BJ (cell line): Measurements from ENCODE around the gene ST7. TPM values are rescaled to one million over a fixed set of nuclear protein-coding genes. Genes with fewer than 3 reads are reported as not detected.

Source experiments
- CTCF ChIA-PET: fragments of 350-600 bp; formaldehyde crosslinking; extraction: SDS; loops from one replicate; lab custom pipeline; 2021; ENCODE audit warnings: antibody characterized with exemption, inconsistent platforms; lab: Yijun Ruan, JAX
- POLR2A ChIA-PET: fragments of 300-600 bp; sonication (Branson Sonifier 250); formaldehyde crosslinking; extraction: SDS; loops from one replicate; lab custom pipeline; 2021; ENCODE audit warnings: antibody characterized with exemption; lab: Charles Lee
- DNase-seq: peaks from one replicate; pipeline ENCODE4 v3.0.0-alpha.2; 2011; ENCODE audit warnings: low read depth
- H3K27me3 ChIP-seq: 2 replicates; pipeline ENCODE4 v1.6.0; 2011; ENCODE audit warnings: low read length; ENCODE audit not compliant: control insufficient read depth, insufficient read depth
- H3K36me3 ChIP-seq: 2 replicates; pipeline ENCODE4 v1.5.1; 2011; ENCODE audit warnings: low read length; ENCODE audit not compliant: control insufficient read depth, insufficient read depth
- H3K4me3 ChIP-seq: 2 replicates; pipeline ENCODE4 v1.5.1; 2011; ENCODE audit warnings: low read depth, mild to moderate bottlenecking, control low read depth, low read length
- CTCF ChIP-seq: IDR thresholded peaks from 2 replicates; pipeline ENCODE4 v1.5.1; 2011; ENCODE audit warnings: low read depth, mild to moderate bottlenecking, control low read depth, inconsistent platforms, low read length, moderate library complexity; ENCODE audit not compliant: insufficient read depth
- polyA plus RNA-seq: library from polyadenylated mRNA; depleted of rRNA; stranded (reverse); fragments of >200 nt; gene quantifications from 2 replicates; pipeline ENCODE4 v1.2.3, GENCODE V29; 2011

The ST7 gene
- polyA plus RNA-seq, 1 experiment, result 16.0 TPM

GRCh38 chr7:117132321-117133120 is 179.2 kb downstream of the ST7 start:
- POLR2A ChIA-PET, result no interaction called here

GRCh38 chr7:117133125-117133524 is 179.8 kb downstream of the ST7 start:
- no peaks in the 10 kb centered on the region for H3K27me3 ChIP-seq
- no peak for TF ChIP-seq CTCF
- DNase-seq, result no peak
- ChIA-PET POLR2A (no interaction called here), CTCF (interaction anchor here (2.6 kb wide), 1 partner anchor 25 kb away, joined by 11 read pairs; no protein-coding TSS in a partner anchor)
- H3K36me3 ChIP-seq, result no peaks in the 10 kb centered on the region
- no peak overlapping the region for H3K4me3 ChIP-seq

More at GRCh38 chr7:117132321-117133120, 179.2 kb downstream of the ST7 start:
- peak; percentile 90 for DNase-seq
- Histone ChIP-seq H3K36me3 (no peaks in the 10 kb centered on the region), H3K27me3 (no peaks in the 10 kb centered on the region), H3K4me3 (no peak overlapping the region)
- TF ChIP-seq CTCF, result no peak
- CTCF ChIA-PET, result interaction anchor here (1.0 kb wide), 1 partner anchor 125 kb away, joined by 3 read pairs; no protein-coding TSS in a partner anchor

- Histone ChIP-seq H3K4me3 (no peak overlapping the region), H3K36me3 (no peaks in the 10 kb centered on the region), H3K27me3 (no peaks in the 10 kb centered on the region)
- ChIA-PET CTCF (interaction anchor here (1.4 to 2.6 kb wide), 2 partner anchors 24 to 146 kb away, joined by 3 to 11 read pairs; no protein-coding TSS in a partner anchor), POLR2A (no interaction called here)
- no peak for TF ChIP-seq CTCF
- DNase-seq, result no peak
These were observed 181.1 kb downstream of the ST7 start for GRCh38 chr7:117134411-117134810.

- Histone ChIP-seq H3K36me3 (no peaks in the 10 kb centered on the region), H3K4me3 (no peak overlapping the region), H3K27me3 (no peaks in the 10 kb centered on the region)
- no peak for DNase-seq
- CTCF ChIA-PET, result interaction anchor here (1.0 to 2.6 kb wide), 5 partner anchors 8 to 147 kb away, joined by 3 to 11 read pairs (median 3); no protein-coding TSS in a partner anchor
- POLR2A ChIA-PET, result no interaction called here
- no peak for TF ChIP-seq CTCF
These were observed 181.7 kb downstream of the ST7 start for GRCh38 chr7:117134889-117135552.

- ChIA-PET POLR2A (no interaction called here), CTCF (interaction anchor here (1.0 to 2.6 kb wide), 4 partner anchors 9 to 23 kb away, joined by 3 to 11 read pairs (median 4); no protein-coding TSS in a partner anchor)
- no peaks in the 10 kb centered on the region for H3K36me3 ChIP-seq
- no peak for TF ChIP-seq CTCF
- no peak for DNase-seq
- no peak overlapping the region for H3K4me3 ChIP-seq
- no peaks in the 10 kb centered on the region for H3K27me3 ChIP-seq
These were observed 182.2 kb downstream of the ST7 start for GRCh38 chr7:117135553-117135891.
